Measurements from ENCODE around the gene TRIM77.
"Not testable (repeated sequence)": the region's sequence is repeated elsewhere in the genome, so short reads cannot be mapped to it uniquely, and the experiment has no call there.

- TF ChIP-seq MYNN (tag by site-specific recombination; IDR thresholded peaks at IDR 0.05; ENCODE audit: borderline replicate concordance); PRDM6 (tag by site-specific recombination; IDR thresholded peaks at IDR 0.05); CTCF (tag by site-specific recombination; IDR thresholded peaks at IDR 0.05); ZNF398 (tag by site-specific recombination; IDR thresholded peaks at IDR 0.05); ZNF449 (tag by site-specific recombination; IDR thresholded peaks at IDR 0.05); ZNF335 (tag by site-specific recombination; conservative IDR thresholded peaks at IDR 0.05); ZNF623 (tag by site-specific recombination; IDR thresholded peaks at IDR 0.05); ZBTB11 (tag by site-specific recombination; conservative IDR thresholded peaks at IDR 0.05; ENCODE audit: low read depth); ZNF596 (tag by site-specific recombination; IDR thresholded peaks at IDR 0.05): not testable (repeated sequence)
Observed at GRCh38 chr11:89750822-89751221, 40.7 kb downstream of the TRIM77 start.

Data from HEK293 (cell line).